NCI-H446 treated with DMSO at 0.1 percent for 48 hours (cell line): Measurements from ENCODE around the gene NAA25.
"Not testable (repeated sequence)": the region's sequence is repeated elsewhere in the genome, so short reads cannot be mapped to it uniquely, and the experiment has no call there.

Experiments
- DNase-seq: peaks from one replicate; lab custom pipeline; 2025; lab: John Stamatoyannopoulos, UW

The NAA25 gene

GRCh38 chr12:112009596-112009995 lies 99.0 kb downstream of the NAA25 start:
- not testable (repeated sequence) for DNase-seq

GRCh38 chr12:112008918-112009317 lies 99.7 kb downstream of the NAA25 start:
- no peak for DNase-seq

- no peak for DNase-seq
Measured at GRCh38 chr12:112007945-112008344, 100.6 kb downstream of the NAA25 start.

- DNase-seq: no peak
Measured at GRCh38 chr12:112005419-112006395, 102.9 kb downstream of the NAA25 start.

- DNase-seq: no peak
Measured at GRCh38 chr12:112004041-112004440, 104.5 kb downstream of the NAA25 start.

DNA sequence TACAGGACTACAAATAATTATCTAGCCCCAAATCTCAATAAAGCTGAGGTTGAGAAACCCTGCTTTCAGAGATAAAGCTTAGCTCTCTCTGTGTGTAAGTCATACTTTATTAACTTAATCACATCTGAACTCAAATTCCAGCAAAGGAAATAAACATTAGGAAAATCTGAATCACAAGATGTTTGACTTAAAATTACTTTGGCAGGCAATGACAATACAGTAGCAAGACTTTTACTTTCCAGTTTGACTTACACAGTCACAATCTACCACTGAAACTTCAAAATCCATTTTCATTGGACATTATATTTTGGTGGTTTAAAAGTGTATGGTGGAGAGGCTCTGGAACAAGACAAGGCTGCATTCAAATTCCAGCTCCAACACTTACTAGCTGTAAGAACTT lies 107.0 kb downstream of the NAA25 start:
- no peak for DNase-seq

GRCh38 chr12:112000820-112001219 lies 107.8 kb downstream of the NAA25 start:
- no peak for DNase-seq

GRCh38 chr12:111999129-111999528 lies 109.5 kb downstream of the NAA25 start:
- DNase-seq: not testable (repeated sequence)

DNA sequence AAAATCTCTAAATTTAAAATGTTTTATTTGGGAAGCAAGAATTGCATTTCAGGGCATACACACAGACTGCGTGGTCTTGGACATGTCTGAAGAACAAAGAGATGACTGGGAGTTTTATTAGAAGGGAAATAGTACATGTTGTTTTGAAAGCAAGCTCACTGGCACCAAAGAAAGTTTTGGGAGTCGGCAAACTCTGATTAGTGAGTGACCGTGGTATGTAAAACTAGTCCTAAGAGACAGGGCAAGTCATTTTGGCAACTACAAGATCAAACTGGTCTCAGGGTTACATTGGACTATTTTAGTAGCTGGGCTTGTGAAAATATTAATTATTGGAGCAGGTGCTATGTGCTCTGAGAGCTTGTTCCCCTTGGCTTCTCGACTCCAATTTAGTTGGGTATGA lies 110.6 kb downstream of the NAA25 start:
- DNase-seq: no peak

GRCh38 chr12:111997300-111997699 lies 111.3 kb downstream of the NAA25 start:
- no peak for DNase-seq

DNA sequence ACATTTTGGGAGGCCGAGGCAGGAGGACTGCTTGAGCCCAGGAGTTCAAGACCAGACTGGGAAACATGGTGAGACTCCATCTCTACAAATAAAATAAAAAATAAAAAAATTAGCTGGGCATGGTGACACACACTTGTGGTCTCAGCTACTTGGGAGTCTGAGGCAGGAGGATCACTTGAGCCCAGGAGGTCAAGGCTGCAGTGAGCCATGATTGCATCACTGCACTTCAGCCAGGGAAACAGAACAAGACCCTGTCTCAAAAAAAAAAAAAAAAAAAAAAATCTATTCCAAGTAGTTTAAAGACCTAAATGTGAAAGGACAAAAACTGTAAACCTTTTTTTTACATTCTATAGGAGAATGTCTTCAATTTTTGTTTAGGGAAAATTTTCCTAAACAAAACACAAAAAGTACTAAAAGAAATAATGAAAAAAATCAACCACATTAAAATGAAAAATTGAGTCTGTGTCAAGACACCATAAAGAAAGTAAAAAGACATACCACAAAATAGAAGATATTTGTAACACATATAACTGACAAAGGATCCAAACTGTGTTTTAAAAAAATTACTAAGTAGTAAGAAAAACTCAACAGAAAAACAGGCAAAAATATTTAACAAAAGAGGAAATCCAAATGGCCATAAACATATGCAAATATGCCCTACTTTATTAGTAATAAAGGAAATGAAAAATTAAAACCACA lies 112.7 kb downstream of the NAA25 start:
- no peak for DNase-seq

GRCh38 chr12:111994211-111995111 lies 114.1 kb downstream of the NAA25 start:
- not testable (repeated sequence) for DNase-seq

GRCh38 chr12:111993292-111994150 lies 115.1 kb downstream of the NAA25 start:
- no peak for DNase-seq

DNA sequence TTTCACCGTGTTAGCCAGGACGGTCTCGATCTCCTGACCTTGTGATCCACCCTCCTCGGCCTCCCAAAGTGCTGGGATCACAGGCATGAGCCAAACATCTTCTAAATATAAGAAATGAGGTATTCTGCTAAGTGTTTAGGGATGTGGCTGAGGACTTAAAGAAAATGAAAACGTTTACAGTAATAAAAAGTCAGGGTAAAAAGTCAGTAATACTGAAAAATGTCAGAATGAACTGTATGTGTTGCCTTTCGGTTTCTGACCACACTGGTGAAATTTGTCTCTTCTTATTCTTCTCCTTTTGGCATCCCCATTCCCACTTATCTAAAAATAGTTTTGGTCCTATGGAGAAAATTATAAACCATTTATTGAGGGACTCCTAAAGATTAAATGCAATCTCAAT lies 116.1 kb downstream of the NAA25 start:
- DNase-seq: no peak

- no peak for DNase-seq
Measured at GRCh38 chr12:111991946-111992345, 116.6 kb downstream of the NAA25 start.

- DNase-seq: no peak
Measured at GRCh38 chr12:111991535-111991934, 117.0 kb downstream of the NAA25 start.

DNA sequence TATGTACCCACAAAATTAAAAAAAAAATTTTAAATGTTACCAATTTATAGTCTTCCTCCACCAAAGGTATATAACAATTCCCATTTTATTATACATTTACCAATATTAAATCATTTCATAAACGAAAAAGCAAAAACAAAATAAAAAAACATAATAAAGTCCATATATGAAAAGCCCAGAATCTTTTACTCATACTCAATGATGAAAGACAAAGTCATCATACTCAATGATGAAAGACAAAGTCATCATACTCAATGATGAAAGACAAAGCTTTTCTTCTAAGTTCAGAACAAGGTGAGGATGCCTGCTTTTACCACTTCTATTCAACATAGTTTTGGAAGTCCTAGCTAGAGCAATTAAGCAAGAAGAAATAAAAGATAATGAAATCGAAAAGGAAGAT lies 123.8 kb downstream of the NAA25 start:
- DNase-seq: no peak

GRCh38 chr12:111981987-111982386 lies 126.6 kb downstream of the NAA25 start:
- DNase-seq: no peak

DNA sequence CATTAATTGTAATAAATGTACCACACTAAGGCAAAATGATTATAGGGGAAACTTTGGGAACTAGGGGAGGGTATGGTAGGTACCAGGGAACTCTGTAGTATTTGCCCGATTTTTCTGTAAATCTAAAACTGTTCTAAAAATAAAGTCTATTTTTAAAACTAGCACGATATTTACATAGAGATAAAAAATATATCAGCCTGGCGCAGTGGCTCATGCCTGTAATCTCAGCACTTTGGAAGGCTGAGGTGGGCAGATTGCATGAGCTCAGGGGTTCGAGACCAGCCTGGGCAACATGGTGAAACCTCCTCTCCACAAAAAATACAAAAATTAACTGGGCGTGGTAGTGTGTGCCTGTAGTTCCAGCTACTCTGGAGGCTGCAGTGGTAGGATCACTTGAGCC lies 128.0 kb downstream of the NAA25 start:
- DNase-seq: no peak

- DNase-seq: no peak
Measured at GRCh38 chr12:111978545-111978944, 130.0 kb downstream of the NAA25 start.

- no peak for DNase-seq
Measured at GRCh38 chr12:111976860-111977259, 131.7 kb downstream of the NAA25 start.
